Activated naive CD8-positive, alpha-beta T cell treated with anti-CD3 and anti-CD28 coated beads for 36 hours (primary cell): Measurements from ENCODE around the gene MARCKSL1. TPM values are rescaled to one million over a fixed set of nuclear protein-coding genes. Genes with fewer than 3 reads are reported as not detected.
"Not testable (repeated sequence)": the region's sequence is repeated elsewhere in the genome, so short reads cannot be mapped to it uniquely, and the experiment has no call there.

Source experiments
- DNase-seq: peaks from one replicate; pipeline ENCODE4 v3.0.0; 2021
- H3K27ac Mint-ChIP-seq: one replicate; pipeline ENCODE4 v1.8.0; 2022; ENCODE audit warnings: mild to moderate bottlenecking, moderate library complexity, mixed read lengths
- H3K27me3 Mint-ChIP-seq: one replicate; pipeline ENCODE4 v1.8.0; 2022; ENCODE audit warnings: mild to moderate bottlenecking, mixed read lengths
- H3K36me3 Mint-ChIP-seq: one replicate; pipeline ENCODE4 v1.8.0; 2021; ENCODE audit warnings: mild to moderate bottlenecking, mixed read lengths
- H3K4me1 Mint-ChIP-seq: one replicate; pipeline ENCODE4 v1.8.0; 2021; ENCODE audit warnings: mixed read lengths
- H3K4me3 Mint-ChIP-seq: one replicate; pipeline ENCODE4 v1.8.0; 2022; ENCODE audit warnings: mild to moderate bottlenecking, moderate library complexity, mixed read lengths
- H3K9me3 Mint-ChIP-seq: one replicate; pipeline ENCODE4 v1.8.0; 2022; ENCODE audit warnings: mixed read lengths
- total RNA-seq, 2 experiments: library from RNA; stranded (reverse); gene quantifications; one replicate each; pipeline ENCODE4 v1.2.3, GENCODE V29; 2021

The MARCKSL1 gene
- total RNA-seq, 2 experiments from 2014 or later, result 26.4 to 26.7 TPM

DNA sequence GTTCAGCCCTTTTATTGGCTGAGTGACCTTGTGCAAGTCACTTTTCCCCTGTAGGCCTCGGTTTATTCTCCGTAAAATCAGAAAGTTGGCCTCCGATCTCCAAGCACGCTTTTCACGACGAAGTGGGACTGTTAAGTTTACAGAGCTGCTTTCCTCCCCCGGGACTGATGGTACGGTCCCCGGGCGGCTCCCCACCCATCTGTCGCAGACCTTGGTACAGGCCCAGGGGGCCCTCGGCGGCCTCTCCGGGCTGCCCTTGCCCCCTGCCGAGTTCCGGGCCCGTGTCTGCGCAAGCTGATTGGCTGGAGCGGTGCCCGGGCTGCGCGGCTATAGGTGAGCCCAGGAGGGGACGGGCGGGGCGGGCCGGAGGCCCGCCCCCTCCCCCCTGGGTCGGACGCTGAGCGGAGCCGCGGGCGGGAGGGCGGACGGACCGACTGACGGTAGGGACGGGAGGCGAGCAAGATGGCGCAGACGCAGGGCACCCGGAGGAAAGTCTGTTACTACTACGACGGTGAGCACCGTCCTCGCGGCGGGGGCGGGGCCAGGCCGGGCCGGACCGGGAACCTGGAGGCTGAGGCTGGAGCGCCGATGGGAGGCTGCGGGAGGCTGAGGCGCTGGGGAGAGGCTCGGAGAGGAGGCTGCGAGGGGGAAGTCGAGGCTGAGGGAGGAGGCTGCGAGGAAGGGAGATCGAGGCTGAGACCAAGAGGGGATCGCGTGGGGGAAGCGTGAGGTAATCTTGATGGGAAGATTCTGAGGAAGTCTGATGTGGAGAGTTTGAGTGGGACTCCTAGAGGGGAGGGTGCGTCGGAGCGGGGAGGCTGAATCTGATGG, 44.1 kb downstream of the MARCKSL1 start, which contains the start of gene HDAC1:
Gene HDAC1, plus strand, starts transcription at position 376 of the 831 bp plus-strand sequence. Its CDS starts 87 bp downstream, at position 463.
- Mint-ChIP-seq H3K27me3 (no peaks in the 10 kb centered on the region), H3K4me1 (peaks cover 43% of the 10 kb centered on the region), H3K4me3 (peak within 1 kb of the TSS; percentile 99), H3K27ac (peak within 1 kb of the TSS; percentile 98), H3K9me3 (no peaks in the 10 kb centered on the region), H3K36me3 (peaks cover 21% of the 10 kb centered on the region)
- DNase-seq, result peak; percentile 99

DNA sequence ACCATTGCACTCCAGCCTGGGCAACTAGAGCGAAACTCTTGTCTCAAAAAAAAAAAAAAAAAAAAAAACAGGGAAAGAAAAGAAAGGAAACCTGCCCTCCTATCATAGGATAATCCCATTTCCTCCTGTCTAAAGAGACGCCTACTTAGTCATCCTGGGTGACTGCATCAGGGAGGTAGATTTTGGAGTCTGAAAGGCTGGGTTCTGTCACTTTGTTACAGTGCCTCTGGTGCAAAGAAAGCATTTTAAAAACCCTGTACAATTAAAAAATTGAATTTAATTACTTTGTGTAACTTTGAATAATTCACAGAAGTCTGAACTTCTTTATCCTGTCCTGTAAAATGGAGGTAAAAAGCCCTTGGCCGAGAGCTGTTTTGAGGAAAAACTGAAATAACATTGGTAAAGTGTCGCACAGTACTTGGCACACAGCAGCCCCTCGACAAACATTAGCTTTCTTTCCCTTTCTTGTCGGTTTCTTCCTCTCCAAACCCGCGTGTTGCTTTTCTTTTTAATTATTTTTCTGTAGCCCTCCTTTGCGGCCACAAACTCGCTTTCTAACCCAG, 44.8 kb downstream of the MARCKSL1 start:
- Mint-ChIP-seq H3K4me3 (peak overlapping the region; percentile 99), H3K4me1 (peaks cover 39% of the 10 kb centered on the region), H3K36me3 (peaks cover 18% of the 10 kb centered on the region), H3K27me3 (no peaks in the 10 kb centered on the region), H3K9me3 (no peaks in the 10 kb centered on the region), H3K27ac (peak overlapping the region; percentile 98)
- no peak for DNase-seq

DNA sequence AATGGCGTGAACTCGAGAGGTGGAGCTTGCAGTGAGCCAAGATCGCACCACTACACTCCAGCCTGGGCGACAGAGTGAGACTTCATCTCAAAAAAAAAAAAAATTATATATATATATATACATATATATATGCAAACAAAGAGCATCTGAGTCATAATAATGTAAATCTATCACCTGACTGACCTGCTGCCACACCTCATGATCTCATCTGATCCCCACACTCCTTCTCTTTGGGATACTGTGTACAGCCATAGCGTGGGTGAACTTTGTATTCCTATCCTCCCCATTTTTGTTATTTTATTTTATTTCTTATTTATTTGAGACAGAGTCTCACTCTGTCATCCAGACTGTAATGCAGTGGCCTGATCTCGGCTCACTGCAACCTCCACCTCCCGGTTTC, 46.8 kb downstream of the MARCKSL1 start:
- Mint-ChIP-seq H3K9me3 (no peaks in the 10 kb centered on the region), H3K36me3 (peaks cover 19% of the 10 kb centered on the region), H3K27ac (no peak overlapping the region), H3K27me3 (no peaks in the 10 kb centered on the region), H3K4me1 (peaks cover 23% of the 10 kb centered on the region), H3K4me3 (no peak overlapping the region)
- no peak for DNase-seq

DNA sequence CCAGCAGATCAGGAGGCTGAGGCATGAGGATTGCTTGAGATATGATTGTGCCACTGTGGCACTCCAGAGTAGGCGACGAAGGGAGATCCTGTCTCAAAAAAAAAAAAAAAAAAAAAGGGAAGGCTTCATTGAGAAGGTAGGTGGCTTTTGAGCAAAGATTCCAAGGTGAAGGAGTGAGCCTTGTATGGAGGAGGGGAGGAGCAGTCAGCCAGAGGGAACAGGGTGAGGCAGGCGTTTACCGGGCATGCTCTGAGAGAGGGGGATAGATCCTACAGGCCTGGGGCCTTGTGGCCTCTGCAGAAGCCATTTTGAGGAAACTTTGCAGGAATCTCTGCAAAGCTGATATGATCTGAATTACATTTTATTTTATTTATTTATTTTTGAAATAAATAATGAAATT, 49.3 kb downstream of the MARCKSL1 start:
- peaks cover 16% of the 10 kb centered on the region for H3K4me1 Mint-ChIP-seq
- H3K27me3 Mint-ChIP-seq, result no peaks in the 10 kb centered on the region
- peak overlapping the region; percentile 59 for H3K27ac Mint-ChIP-seq
- H3K4me3 Mint-ChIP-seq, result no peak overlapping the region
- H3K9me3 Mint-ChIP-seq, result no peaks in the 10 kb centered on the region
- H3K36me3 Mint-ChIP-seq, result peaks cover 10% of the 10 kb centered on the region
- no peak for DNase-seq

DNA sequence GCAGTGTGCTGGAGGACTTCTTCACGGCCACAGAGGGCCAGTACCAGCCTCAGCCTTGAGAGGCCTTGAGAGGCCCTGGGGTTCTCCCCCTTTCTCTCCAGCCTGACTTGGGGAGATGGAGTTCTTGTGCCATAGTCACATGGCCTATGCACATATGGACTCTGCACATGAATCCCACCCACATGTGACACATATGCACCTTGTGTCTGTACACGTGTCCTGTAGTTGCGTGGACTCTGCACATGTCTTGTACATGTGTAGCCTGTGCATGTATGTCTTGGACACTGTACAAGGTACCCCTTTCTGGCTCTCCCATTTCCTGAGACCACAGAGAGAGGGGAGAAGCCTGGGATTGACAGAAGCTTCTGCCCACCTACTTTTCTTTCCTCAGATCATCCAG, 50.4 kb downstream of the MARCKSL1 start:
- Mint-ChIP-seq H3K9me3 (no peaks in the 10 kb centered on the region), H3K27ac (no peak overlapping the region), H3K4me1 (peaks cover 12% of the 10 kb centered on the region), H3K36me3 (peaks cover 10% of the 10 kb centered on the region), H3K27me3 (no peaks in the 10 kb centered on the region), H3K4me3 (no peak overlapping the region)
- no peak for DNase-seq

DNA sequence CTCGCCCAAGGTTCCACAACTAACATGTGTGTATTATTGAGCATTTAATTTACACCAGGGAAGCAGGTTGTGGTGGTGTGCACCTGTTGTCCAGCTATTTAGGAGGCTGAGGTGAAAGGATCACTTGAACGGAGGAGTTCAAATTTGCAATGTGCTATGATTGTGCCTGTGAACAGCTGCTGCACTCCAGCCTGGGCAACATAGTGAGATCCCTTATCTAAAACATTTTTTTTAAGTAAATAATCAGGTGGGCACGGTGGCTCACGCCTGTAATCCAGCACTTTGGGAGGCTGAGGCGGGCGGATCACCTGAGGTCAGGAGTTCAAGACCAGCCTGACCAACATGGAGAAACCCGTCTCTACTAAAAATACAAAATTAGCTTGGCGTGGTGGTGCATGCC, 51.3 kb downstream of the MARCKSL1 start:
- H3K4me1 Mint-ChIP-seq, H3K27me3 Mint-ChIP-seq, DNase-seq, H3K27ac Mint-ChIP-seq, H3K9me3 Mint-ChIP-seq, H3K4me3 Mint-ChIP-seq: not testable (repeated sequence)
- peaks cover 15% of the 10 kb centered on the region for H3K36me3 Mint-ChIP-seq

Other genes with a start within 250 kb of the MARCKSL1 start
- 10 to 100 TPM; 85.3 to 88.3 TPM for gene KPNA6, start 228.2 kb downstream of the MARCKSL1 start, total RNA-seq
- gene TXLNA, start 156.6 kb downstream of the MARCKSL1 start, total RNA-seq, result 10 to 100 TPM; 84.0 to 84.4 TPM
- gene CCDC28B, start 135.6 kb downstream of the MARCKSL1 start, total RNA-seq, result 10 to 100 TPM; 29.0 to 29.1 TPM
- gene IQCC, start 130.6 kb downstream of the MARCKSL1 start, total RNA-seq, result 1 to 10 TPM; 4.8 to 5.0 TPM
- gene DCDC2B, start 127.1 kb downstream of the MARCKSL1 start, total RNA-seq, result not detected
- gene TMEM234, start 113.9 kb downstream of the MARCKSL1 start, total RNA-seq, result 1 to 10 TPM; 5.7 to 6.5 TPM
- gene EIF3I, start 113.8 kb downstream of the MARCKSL1 start, total RNA-seq, result 100 to 1,000 TPM; 366 to 389 TPM
- gene FAM167B, start 89.0 kb downstream of the MARCKSL1 start, total RNA-seq, result under 1 TPM in 1 of 2 experiments, not detected in 1; 0.32 TPM
- 100 to 1,000 TPM; 285 to 286 TPM for gene LCK, start 85.0 kb downstream of the MARCKSL1 start, total RNA-seq
- 100 to 1,000 TPM; 142 to 149 TPM for gene HDAC1, start 44.1 kb downstream of the MARCKSL1 start, total RNA-seq
- 1 to 10 TPM; 2.8 to 3.6 TPM for gene FAM229A, start 26.3 kb upstream of the MARCKSL1 start, total RNA-seq
- gene TSSK3, start 26.3 kb upstream of the MARCKSL1 start, total RNA-seq, result under 1 TPM; 0.48 to 0.60 TPM
- gene BSDC1, start 58.2 kb upstream of the MARCKSL1 start, total RNA-seq, result 10 to 100 TPM; 26.5 to 31.2 TPM
- gene ZBTB8B, start 128.8 kb upstream of the MARCKSL1 start, total RNA-seq, result not detected
- under 1 TPM; 0.21 to 0.24 TPM for gene ZBTB8A, start 203.2 kb upstream of the MARCKSL1 start, total RNA-seq